ENCODE measurements around the gene STPG3. TPM values are rescaled to one million over a fixed set of nuclear protein-coding genes. Genes with fewer than 3 reads are reported as not detected.

The STPG3 gene
- total and polyA plus RNA-seq, 9 of the 15 experiments (the other 6 are each of a cell fraction or from before 2014, with no cell fraction given) = not detected

GRCh38 chr9:137299938-137300337 lies 48.9 kb downstream of the STPG3 start (continued):
- TF ChIP-seq FOXJ3 (CRISPR knock-in tag; IDR thresholded peaks at IDR 0.05) = no peak
- no peak for TF ChIP-seq ZBTB26 (CRISPR knock-in tag; IDR thresholded peaks at IDR 0.05)
- TF ChIP-seq, protein P1, sequence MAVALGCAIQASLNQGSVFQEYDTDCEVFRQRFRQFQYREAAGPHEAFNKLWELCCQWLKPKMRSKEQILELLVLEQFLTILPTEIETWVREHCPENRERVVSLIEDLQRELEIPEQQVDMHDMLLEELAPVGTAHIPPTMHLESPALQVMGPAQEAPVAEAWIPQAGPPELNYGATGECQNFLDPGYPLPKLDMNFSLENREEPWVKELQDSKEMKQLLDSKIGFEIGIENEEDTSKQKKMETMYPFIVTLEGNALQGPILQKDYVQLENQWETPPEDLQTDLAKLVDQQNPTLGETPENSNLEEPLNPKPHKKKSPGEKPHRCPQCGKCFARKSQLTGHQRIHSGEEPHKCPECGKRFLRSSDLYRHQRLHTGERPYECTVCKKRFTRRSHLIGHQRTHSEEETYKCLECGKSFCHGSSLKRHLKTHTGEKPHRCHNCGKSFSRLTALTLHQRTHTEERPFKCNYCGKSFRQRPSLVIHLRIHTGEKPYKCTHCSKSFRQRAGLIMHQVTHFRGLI (CRISPR knock-in tag; IDR thresholded peaks at IDR 0.05) = no peak
- TF ChIP-seq COPS2 (conservative IDR thresholded peaks at IDR 0.05) = no peak
- no peak for TF ChIP-seq MCM3 (IDR thresholded peaks at IDR 0.05)
- TF ChIP-seq RCOR1 (IDR thresholded peaks at IDR 0.05; ENCODE audit: borderline replicate concordance in 1 of 2, low read depth in 2 of 2, low read length in 2 of 2) = no peak
- 0 out of 2 replicates have a peak, but pooled peaks have one; percentile 18 for TF ChIP-seq EP400 (IDR thresholded peaks at IDR 0.05)
- no peak for TF ChIP-seq ETV6 (IDR thresholded peaks at IDR 0.05; ENCODE audit: borderline replicate concordance in 1 of 2, low read depth in 2 of 2, low read length in 1 of 2)
- no peak for TF ChIP-seq ETV6 (CRISPR knock-in tag; IDR thresholded peaks at IDR 0.05; ENCODE audit: borderline replicate concordance)
- no peak for TF ChIP-seq MLX (CRISPR knock-in tag; conservative IDR thresholded peaks at IDR 0.05)
- TF ChIP-seq, protein P2, sequence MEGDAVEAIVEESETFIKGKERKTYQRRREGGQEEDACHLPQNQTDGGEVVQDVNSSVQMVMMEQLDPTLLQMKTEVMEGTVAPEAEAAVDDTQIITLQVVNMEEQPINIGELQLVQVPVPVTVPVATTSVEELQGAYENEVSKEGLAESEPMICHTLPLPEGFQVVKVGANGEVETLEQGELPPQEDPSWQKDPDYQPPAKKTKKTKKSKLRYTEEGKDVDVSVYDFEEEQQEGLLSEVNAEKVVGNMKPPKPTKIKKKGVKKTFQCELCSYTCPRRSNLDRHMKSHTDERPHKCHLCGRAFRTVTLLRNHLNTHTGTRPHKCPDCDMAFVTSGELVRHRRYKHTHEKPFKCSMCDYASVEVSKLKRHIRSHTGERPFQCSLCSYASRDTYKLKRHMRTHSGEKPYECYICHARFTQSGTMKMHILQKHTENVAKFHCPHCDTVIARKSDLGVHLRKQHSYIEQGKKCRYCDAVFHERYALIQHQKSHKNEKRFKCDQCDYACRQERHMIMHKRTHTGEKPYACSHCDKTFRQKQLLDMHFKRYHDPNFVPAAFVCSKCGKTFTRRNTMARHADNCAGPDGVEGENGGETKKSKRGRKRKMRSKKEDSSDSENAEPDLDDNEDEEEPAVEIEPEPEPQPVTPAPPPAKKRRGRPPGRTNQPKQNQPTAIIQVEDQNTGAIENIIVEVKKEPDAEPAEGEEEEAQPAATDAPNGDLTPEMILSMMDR (IDR thresholded peaks at IDR 0.05 in 2 of 3, conservative IDR thresholded peaks at IDR 0.05 in 1 of 3; ENCODE audit: insufficient read depth in 2 of 3, low read depth in 1 of 3, low read length in 3 of 3) = no peak
- no peak for TF ChIP-seq PRMT5 (CRISPR knock-in tag; IDR thresholded peaks at IDR 0.05)
- no peak for TF ChIP-seq ZNF239 (CRISPR knock-in tag; IDR thresholded peaks at IDR 0.05)
- TF ChIP-seq NFRKB (IDR thresholded peaks at IDR 0.05; ENCODE audit: low read depth) = no peak
- no peak for TF ChIP-seq SMARCA5 (IDR thresholded peaks at IDR 0.05)
- no peak for TF ChIP-seq RBM15 (IDR thresholded peaks at IDR 0.05; ENCODE audit: insufficient read depth, low read length)
- no peak for TF ChIP-seq ZNF57 (CRISPR knock-in tag; IDR thresholded peaks at IDR 0.05)
- TF ChIP-seq SUPT5H (IDR thresholded peaks at IDR 0.05) = no peak
- no peak for TF ChIP-seq SMARCC2 (IDR thresholded peaks at IDR 0.05; ENCODE audit: low read depth)
